HG03025 (cell line): Measurements from ENCODE around the gene MCM3AP.
A peak's percentile ranks its signal among the peaks of the same experiment; 100 is the strongest.
"Not testable (repeated sequence)": the region's sequence is repeated elsewhere in the genome, so short reads cannot be mapped to it uniquely, and the experiment has no call there.

ENCODE experiments used
- ATAC-seq: cut with Tn5 transposase; IDR thresholded peaks from one replicate; pipeline ENCODE4 v1.9.1; 2021; ENCODE audit warnings: mild to moderate bottlenecking, moderate library complexity; ENCODE audit not compliant: unreplicated experiment, low FRiP score

The MCM3AP gene

GRCh38 chr21:46245213-46245915, 40.0 kb downstream of the MCM3AP start:
- ATAC-seq: no peak

DNA sequence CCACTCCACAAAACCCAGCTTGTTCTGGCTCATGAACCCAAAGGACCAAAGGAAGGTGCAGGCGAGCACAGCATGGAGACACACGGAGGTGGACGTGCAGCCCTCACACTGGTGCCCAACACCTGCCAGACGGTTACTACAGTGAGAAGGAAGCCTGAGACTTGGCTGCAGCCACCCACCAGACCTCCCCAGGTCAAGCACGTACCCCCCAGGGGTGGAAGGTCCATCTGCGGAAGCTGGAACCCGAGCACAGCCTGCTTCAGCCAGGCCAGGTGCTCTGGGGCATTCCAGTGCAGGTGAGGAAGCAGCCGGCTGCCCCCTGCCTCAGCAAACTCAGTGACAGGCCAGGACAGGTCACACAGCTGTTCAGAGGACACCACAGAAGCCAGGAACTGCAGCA, 40.8 kb downstream of the MCM3AP start:
- no peak for ATAC-seq

- ATAC-seq: no peak
Observed at GRCh38 chr21:46243960-46244361, 41.5 kb downstream of the MCM3AP start.

DNA sequence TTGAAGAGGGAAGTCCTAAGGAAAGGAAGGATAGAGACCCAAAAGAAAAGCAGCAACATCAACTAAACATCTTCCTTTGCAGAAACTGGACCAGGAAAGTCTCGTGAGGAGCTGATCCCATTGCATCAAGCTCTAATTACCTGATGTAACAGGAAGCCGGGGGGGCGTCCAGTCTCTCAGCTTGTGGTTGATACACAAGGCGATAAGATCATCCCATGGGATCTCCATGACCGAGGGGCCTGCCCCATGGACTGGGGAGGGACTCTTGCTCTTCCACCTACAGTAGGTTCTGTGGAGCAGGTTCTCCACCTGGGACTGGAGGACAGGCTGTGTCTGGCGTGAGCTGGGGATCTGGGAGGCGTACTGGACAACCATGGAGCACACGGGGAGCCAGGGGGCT, 42.1 kb downstream of the MCM3AP start:
- no peak for ATAC-seq

DNA sequence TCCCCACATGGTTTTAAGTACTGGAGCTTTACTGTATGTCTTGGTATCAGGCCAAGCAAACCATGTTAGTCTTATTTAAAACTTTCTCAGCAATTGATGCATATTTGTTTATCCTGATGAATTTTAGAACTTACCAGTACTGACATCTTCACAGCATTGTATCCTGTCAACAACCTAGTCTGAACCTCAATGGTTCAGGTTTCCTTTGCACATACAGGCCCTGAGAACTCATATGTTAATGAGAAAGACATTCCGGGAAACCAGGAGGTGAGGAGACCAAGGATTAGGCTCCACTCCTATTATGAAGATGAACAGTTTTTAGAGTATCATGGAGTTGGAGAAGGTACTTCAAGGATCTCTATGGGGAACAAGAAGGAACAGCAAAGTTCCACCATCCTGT, 43.8 kb downstream of the MCM3AP start:
- ATAC-seq: not testable (repeated sequence)

- ATAC-seq: no peak
Observed at GRCh38 chr21:46239817-46240325, 45.5 kb downstream of the MCM3AP start.

DNA sequence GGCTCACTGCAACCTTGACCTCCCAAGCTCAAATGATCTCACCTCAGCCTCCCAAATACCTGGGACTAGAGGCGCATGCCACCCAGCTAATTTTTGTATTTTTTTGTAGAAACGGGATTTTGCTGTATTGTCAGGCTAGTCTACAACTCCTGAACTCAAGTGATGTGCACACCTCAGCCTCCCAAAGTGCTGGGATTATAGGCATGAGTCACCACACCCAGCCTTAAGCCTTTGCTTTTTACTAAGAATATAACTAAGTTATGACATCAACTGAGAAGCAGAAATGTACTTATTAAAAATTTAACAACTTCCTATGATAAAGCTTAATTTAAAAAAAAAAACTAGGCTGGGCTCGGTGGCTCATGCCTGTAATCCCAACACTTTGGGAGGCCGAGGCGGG, 47.9 kb downstream of the MCM3AP start:
- ATAC-seq: no peak

DNA sequence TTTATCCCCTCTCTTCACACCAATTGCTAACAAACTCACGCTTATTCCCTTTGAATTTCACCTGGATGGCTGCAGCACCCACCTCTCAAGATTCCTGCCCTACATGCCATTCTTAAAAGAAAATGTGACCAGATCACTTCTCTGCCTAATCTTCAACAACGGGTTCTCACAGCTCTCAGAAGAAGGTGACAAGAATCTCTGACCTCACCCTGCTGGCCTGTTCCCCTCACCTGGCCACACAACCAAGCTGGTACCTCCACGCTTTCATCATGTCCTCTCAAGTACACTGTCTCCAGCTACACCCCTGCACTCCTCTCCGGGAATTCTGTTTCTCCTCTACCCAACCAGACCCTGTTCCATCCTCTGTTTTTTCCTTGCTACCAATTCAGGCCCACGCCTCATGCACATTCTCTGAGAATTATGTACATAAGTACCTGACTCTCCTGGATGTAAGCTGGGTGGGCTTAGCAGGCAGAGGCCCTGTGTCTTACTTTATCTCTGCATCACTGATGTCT, 50.9 kb downstream of the MCM3AP start:
- ATAC-seq: no peak

DNA sequence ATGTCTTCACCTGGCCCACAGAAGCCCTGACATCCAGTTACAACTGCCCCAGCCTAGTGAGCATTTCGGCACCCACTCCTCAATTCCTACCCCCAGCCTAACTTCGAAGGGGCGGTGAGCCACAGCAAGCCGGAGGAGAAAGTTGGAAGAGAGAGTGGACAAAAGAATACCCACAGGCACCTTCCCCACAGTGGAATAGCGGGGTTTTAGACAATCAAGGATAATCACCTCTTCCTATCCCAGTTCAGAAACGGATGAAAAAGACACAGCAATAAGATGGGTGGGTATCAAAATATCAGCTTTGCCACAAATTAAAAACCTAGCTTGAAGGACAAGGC, 55.5 kb downstream of the MCM3AP start:
- ATAC-seq: no peak

DNA sequence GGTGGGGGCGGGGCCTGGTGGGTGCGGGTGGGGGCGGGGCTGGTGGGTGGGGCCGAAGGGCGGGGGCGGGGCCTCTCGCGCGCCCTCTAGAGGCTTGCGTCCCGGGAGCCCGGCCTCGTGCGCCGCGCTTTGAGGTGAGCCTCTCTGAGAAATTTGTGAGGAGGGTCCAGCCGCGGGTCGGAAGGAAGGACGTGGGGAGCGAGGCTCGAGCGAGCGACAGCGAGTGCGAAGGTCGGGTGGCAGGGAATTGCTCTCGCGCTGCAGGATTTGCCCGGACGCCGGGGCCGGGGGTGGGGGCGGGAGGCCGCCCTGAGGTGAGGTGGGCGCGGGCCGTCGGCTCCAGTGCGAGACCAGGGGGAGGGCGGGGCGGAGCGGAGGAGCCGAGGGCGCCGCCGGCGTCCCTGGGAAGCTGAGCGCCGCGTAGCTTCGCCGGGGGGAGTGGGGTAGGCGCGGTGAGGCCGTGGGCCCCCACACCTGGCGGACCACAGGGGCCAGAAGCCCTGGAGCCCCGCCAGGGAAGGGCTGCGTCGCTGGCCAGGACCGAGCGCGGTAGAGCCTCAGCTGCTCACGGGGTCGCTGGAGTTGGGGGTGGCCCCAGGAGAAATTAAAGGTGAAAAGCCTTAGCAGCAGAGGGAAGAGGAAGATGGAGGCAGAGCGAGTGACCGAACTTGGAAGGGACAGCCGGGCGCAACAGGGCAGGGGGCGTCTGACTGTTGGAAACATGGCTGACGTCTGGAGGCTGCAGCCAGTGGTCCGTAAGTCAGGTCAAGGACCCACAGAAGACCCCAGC, 56.1 kb downstream of the MCM3AP start:
- peak; percentile 41 for ATAC-seq

GRCh38 chr21:46228345-46229051, 56.9 kb downstream of the MCM3AP start, which contains the start of gene LSS:
Gene LSS, minus strand, starts transcription at chr21:46228774. Its CDS starts 29 bp downstream, at chr21:46228745.
- peak; percentile 63 for ATAC-seq

- no peak for ATAC-seq
Observed at GRCh38 chr21:46227811-46228344, 57.5 kb downstream of the MCM3AP start.

DNA sequence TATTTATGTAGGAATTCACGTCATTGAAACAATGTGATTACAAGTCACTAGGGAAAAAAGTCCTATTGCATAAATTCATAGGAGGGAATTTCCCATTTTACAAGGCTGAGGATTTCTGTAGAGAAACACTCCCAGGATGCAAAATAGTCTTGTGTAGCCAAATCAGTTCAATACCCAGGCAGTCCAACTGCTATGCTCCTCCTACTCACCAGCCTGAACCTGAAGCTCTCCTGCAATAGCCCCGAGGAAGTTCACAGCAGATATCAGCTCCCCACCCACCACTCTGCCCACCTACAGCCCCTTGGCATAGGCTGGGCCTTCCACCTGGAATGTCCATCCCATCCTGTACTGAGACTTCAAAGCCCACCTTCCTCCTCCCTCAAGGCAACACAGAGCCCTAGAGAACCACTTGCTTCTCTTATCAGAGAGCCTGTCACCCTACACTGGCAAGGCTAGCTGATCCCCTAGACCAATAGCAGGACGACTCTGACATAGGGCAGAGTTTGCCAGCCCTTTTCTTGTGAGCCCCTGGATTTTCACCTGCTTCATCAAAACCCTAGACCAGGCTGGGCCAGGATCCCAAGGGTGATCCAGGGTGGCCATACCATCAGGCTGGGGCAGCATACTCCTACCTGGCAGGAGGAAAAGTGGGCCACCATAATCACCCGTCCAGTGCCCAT, 58.4 kb downstream of the MCM3AP start:
- no peak for ATAC-seq

GRCh38 chr21:46226146-46226545, 59.3 kb downstream of the MCM3AP start:
- no peak for ATAC-seq

DNA sequence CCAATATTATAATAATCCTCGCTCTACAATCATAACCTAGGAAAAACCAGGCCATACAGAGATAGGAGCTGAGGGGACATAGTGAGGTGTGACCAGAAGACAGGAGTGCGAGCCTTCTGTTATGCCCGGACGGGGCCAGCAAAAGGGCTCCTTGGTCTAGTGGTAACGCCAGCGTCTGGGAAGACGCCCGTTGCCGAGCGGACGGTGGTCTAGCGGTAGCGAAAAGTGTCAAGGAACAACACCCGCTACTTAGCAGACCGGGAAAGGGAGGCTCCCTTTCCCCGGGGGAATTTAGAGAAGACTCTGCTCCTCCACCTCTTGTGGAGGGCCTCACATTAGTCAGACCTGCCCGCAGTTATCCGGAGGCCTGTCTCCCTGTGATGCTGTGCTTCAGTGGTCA, 61.8 kb downstream of the MCM3AP start:
- ATAC-seq: not testable (repeated sequence)

DNA sequence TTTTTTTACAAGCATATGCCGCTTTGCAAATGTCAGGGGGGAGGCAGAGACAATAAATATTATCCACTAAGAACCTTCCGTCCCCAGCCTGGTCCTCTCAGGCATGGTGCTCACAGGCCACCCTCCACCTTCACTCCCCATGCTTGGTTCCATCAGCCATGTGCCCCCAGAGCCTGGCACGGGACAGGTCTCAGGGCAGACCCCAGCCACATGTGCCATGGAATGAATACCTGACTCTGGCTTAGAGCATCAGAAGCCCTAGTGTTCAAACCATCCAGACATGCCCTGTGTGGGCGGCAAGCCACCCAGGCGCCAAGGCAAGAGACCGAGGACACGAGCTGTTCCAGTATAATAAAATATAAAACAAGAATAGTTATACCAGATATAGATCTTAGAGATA, 62.2 kb downstream of the MCM3AP start:
- ATAC-seq: no peak

- no peak for ATAC-seq
Observed at GRCh38 chr21:46222436-46223116, 62.8 kb downstream of the MCM3AP start.

DNA sequence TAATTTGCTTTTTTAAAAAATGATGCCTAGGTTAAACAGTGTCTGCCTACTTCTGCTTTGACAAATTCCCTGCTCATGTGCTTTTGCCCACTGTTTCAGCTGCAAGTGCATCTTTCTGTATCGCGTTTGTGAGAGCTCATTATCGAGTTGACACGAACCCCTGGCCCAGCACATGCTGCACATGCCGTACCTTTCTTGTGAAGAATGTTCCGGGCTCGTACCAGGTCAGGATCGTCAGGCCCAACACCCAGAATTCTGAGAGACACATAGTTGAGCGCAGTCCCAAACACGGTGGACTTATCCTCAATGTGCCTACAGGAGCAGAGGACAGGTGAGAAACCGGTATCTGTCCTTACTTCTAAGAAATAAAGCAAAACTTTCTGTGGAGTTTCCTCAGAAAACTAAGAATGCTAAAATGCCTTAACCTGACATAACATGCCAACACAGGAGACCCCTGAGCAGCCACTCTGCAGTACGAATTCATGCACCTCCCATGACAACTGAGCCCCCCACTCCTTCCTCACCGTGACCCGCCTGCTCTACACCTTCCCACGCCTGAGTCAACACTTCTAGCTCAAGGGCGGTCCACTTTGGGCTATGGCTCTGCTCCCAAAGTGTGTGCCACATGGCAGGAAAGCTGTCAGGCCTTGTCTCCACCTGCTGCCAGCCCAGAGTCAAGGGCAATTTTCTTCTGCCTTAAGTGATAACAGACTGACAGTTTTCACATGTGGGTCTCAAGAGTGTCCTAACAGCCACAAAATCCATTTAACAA, 63.6 kb downstream of the MCM3AP start:
- ATAC-seq: no peak

- ATAC-seq: no peak
Observed at GRCh38 chr21:46220847-46221246, 64.6 kb downstream of the MCM3AP start.
